H9 (cell line): Measurements from ENCODE around the gene ULBP3. TPM values are rescaled to one million over a fixed set of nuclear protein-coding genes. Genes with fewer than 3 reads are reported as not detected.
"Not testable (repeated sequence)": the region's sequence is repeated elsewhere in the genome, so short reads cannot be mapped to it uniquely, and the experiment has no call there.

ENCODE experiments used
- DNase-seq: peaks from one replicate; pipeline ENCODE4 v3.0.0-alpha.2; 2017
- H2AFZ ChIP-seq: one replicate; pipeline ENCODE4 v1.6.1; 2013; ENCODE audit warnings: mild to moderate bottlenecking, low read length, control low read depth, moderate library complexity
- H2AK5ac ChIP-seq: 2 replicates; pipeline ENCODE4 v1.6.1; 2013; ENCODE audit warnings: low read length, control low read depth, mixed read lengths; ENCODE audit not compliant: insufficient read length
- H2BK120ac ChIP-seq: one replicate; pipeline ENCODE4 v1.6.1; 2013; ENCODE audit warnings: low read depth, mild to moderate bottlenecking, low read length, control low read depth, inconsistent platforms; ENCODE audit not compliant: poor library complexity, severe bottlenecking
- H2BK12ac ChIP-seq: 2 replicates; pipeline ENCODE4 v1.6.1; 2013; ENCODE audit warnings: low read length, control low read depth, mixed read lengths, low read depth; ENCODE audit not compliant: insufficient read length
- H2BK15ac ChIP-seq: 2 replicates; pipeline ENCODE4 v1.6.1; 2013; ENCODE audit warnings: low read depth, low read length, control low read depth
- H2BK20ac ChIP-seq: one replicate; pipeline ENCODE4 v1.6.1; 2013; ENCODE audit warnings: low read depth, mild to moderate bottlenecking, low read length, control low read depth, inconsistent platforms; ENCODE audit not compliant: poor library complexity, severe bottlenecking
- H2BK5ac ChIP-seq: 2 replicates; pipeline ENCODE4 v1.6.1; 2013; ENCODE audit warnings: low read length, control low read depth, mixed read lengths; ENCODE audit not compliant: insufficient read length
- H3K14ac ChIP-seq: 2 replicates; pipeline ENCODE4 v1.6.1; 2013; ENCODE audit warnings: low read length, control low read depth; ENCODE audit not compliant: insufficient read depth
- H3K18ac ChIP-seq: 2 replicates; pipeline ENCODE4 v1.6.1; 2013; ENCODE audit warnings: low read depth, mild to moderate bottlenecking, mixed read lengths, low read length, control low read depth; ENCODE audit not compliant: insufficient read length
- H3K23ac ChIP-seq: 2 replicates; pipeline ENCODE4 v1.6.1; 2013; ENCODE audit warnings: low read length, control low read depth, mixed read lengths, low read depth; ENCODE audit not compliant: insufficient read length
- H3K23me2 ChIP-seq: 2 replicates; pipeline ENCODE4 v1.6.1; 2013; ENCODE audit warnings: low read depth, mild to moderate bottlenecking, mixed read lengths, low read length, control low read depth; ENCODE audit not compliant: insufficient read length, poor library complexity, severe bottlenecking
- H3K27ac ChIP-seq: 2 replicates; pipeline ENCODE4 v1.5.1; 2013; ENCODE audit warnings: low read length, control low read depth, mixed read lengths, low read depth; ENCODE audit not compliant: insufficient read length
- H3K27me3 ChIP-seq: 2 replicates; pipeline ENCODE4 v1.6.1; 2013; ENCODE audit warnings: low read length, control low read depth, inconsistent platforms; ENCODE audit not compliant: insufficient read depth
- H3K4ac ChIP-seq: 2 replicates; pipeline ENCODE4 v1.6.1; 2013; ENCODE audit warnings: low read depth, mild to moderate bottlenecking, control low read depth, inconsistent platforms, low read length, moderate library complexity
- H3K4me1 ChIP-seq: 2 replicates; pipeline ENCODE4 v1.6.1; 2013; ENCODE audit warnings: low read length, control low read depth, inconsistent platforms; ENCODE audit not compliant: insufficient read depth
- H3K4me2 ChIP-seq: 2 replicates; pipeline ENCODE4 v1.6.1; 2013; ENCODE audit warnings: low read length, control low read depth, mixed read lengths; ENCODE audit not compliant: insufficient read length, insufficient read depth
- H3K56ac ChIP-seq: 2 replicates; pipeline ENCODE4 v1.6.1; 2013; ENCODE audit warnings: low read depth, mild to moderate bottlenecking, mixed read lengths, low read length, control low read depth; ENCODE audit not compliant: insufficient read length
- H3K79me1 ChIP-seq: 2 replicates; pipeline ENCODE4 v1.6.1; 2013; ENCODE audit warnings: low read depth, mild to moderate bottlenecking, moderate library complexity, low read length, control low read depth, inconsistent platforms; ENCODE audit not compliant: insufficient read depth, poor library complexity, severe bottlenecking
- H3K79me2 ChIP-seq: 2 replicates; pipeline ENCODE4 v1.6.1; 2013; ENCODE audit warnings: low read length, control low read depth, inconsistent platforms; ENCODE audit not compliant: insufficient read depth
- H3K9ac ChIP-seq: 2 replicates; pipeline ENCODE4 v1.6.1; 2013; ENCODE audit warnings: low read length, control low read depth, mixed read lengths; ENCODE audit not compliant: insufficient read length; ENCODE audit errors: extremely low read depth
- H3K9me3 ChIP-seq: one replicate; pipeline ENCODE4 v1.6.1; 2013; ENCODE audit warnings: low read depth, low read length, inconsistent platforms; ENCODE audit not compliant: control insufficient read depth
- H3T11ph ChIP-seq: one replicate; pipeline ENCODE4 v1.6.1; 2013; ENCODE audit warnings: mild to moderate bottlenecking, low read length, control low read depth, inconsistent platforms
- H4K20me1 ChIP-seq: one replicate; pipeline ENCODE4 v1.6.1; 2013; ENCODE audit not compliant: control insufficient read depth, insufficient read length, insufficient read depth
- H4K5ac ChIP-seq: 2 replicates; pipeline ENCODE4 v1.6.1; 2013; ENCODE audit warnings: low read depth, mild to moderate bottlenecking, mixed read lengths, low read length, control low read depth; ENCODE audit not compliant: insufficient read length
- H4K8ac ChIP-seq: replicated peaks from 2 replicates; pipeline ENCODE4 v1.6.1; 2013; ENCODE audit warnings: low read length, control low read depth, mixed read lengths, low read depth; ENCODE audit not compliant: insufficient read length
- H4K91ac ChIP-seq: 2 replicates; pipeline ENCODE4 v1.6.1; 2013; ENCODE audit warnings: low read depth, mild to moderate bottlenecking, moderate library complexity, mixed read lengths, low read length, control low read depth; ENCODE audit not compliant: insufficient read length
- H3K27ac Mint-ChIP-seq, 3 experiments: 2 replicates in 2 of 3; 3 replicates in 1 of 3; pipeline ENCODE4 v1.8.0; 2020 to 2021; ENCODE audit warnings: mixed read lengths in 3 of 3, mild to moderate bottlenecking in 1 of 3, moderate library complexity in 1 of 3
- H3K27me3 Mint-ChIP-seq: 2 replicates; pipeline ENCODE4 v1.8.0; 2021; ENCODE audit warnings: low read depth, mild to moderate bottlenecking, moderate library complexity, mixed read lengths
- H3K36me3 Mint-ChIP-seq, 3 experiments: 2 replicates in 2 of 3; 3 replicates in 1 of 3; pipeline ENCODE4 v1.8.0; 2020 to 2021; ENCODE audit warnings: low read depth in 3 of 3, mixed read lengths in 3 of 3; ENCODE audit not compliant: insufficient read depth in 1 of 3
- H3K4me1 Mint-ChIP-seq, 2 experiments: 2 replicates each; pipeline ENCODE4 v1.8.0; 2020; ENCODE audit warnings: mixed read lengths in 2 of 2
- H3K4me3 Mint-ChIP-seq, 2 experiments: 2 replicates in 1 of 2; 3 replicates in 1 of 2; pipeline ENCODE4 v1.8.0; 2020 to 2021; ENCODE audit warnings: mild to moderate bottlenecking in 2 of 2, mixed read lengths in 2 of 2, moderate library complexity in 1 of 2
- H3K9me3 Mint-ChIP-seq, 2 experiments: 2 replicates in 1 of 2; 3 replicates in 1 of 2; pipeline ENCODE4 v1.8.0; 2020; ENCODE audit warnings: mild to moderate bottlenecking in 2 of 2, mixed read lengths in 2 of 2, moderate library complexity in 1 of 2
- WGBS: extraction: QIAGEN DNeasy Blood & Tissue Kit; methylation state at CpG from one replicate; pipeline ENCODE4 v1.1.7; 2013; ENCODE audit warnings: missing lambda C conversion rate, low lambda C conversion rate, mixed read lengths; ENCODE audit not compliant: insufficient read length; ENCODE audit errors: extremely low coverage; 5-methylcytosine and 5-hydroxymethylcytosine counted together
- total RNA-seq: library from RNA; stranded (reverse); gene quantifications from 2 replicates; pipeline ENCODE4 v1.2.1, GENCODE V29; 2021
- TF ChIP-seq, protein P1 (sequence below): fragments of 200-600 bp; sonication (generic); conservative IDR thresholded peaks from 3 replicates; pipeline ENCODE4 v1.8.0; 2021; ENCODE audit warnings: antibody characterized with exemption, mild to moderate bottlenecking

ULBP3 gene
- total RNA-seq, 1 experiment from 2014 or later, result 5.8 TPM

DNA sequence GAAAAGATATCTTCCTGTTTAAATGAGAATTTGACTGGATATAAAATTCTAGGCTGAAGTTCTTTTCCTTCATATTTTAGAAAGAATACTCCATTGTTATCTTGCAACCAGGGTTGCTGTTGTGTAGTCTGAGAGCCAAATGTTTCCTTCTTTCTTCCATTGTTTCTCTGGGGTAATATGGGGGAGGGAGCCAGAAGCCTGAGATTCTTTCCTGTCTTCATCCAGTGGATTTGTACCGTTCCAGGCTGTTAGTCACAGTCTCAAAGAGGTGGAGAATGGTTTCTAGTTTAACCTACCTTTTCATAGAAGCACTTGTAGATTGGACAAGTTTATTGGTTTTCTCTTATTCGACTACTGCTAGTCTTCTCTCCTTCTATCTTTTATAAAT lies 6.1 kb upstream of the ULBP3 start:
- Histone ChIP-seq H4K91ac (no peak overlapping the region), H2BK5ac (no peak overlapping the region), H3K4ac (no peak overlapping the region), H2BK120ac (no peak overlapping the region), H3K27ac (no peak overlapping the region), H3K14ac (no peak overlapping the region), H3K79me2 (no peaks in the 10 kb centered on the region), H2BK12ac (no peak overlapping the region), H3K23ac (no peak overlapping the region), H3K27me3 (no peaks in the 10 kb centered on the region), H4K8ac (no peak overlapping the region), H3K9ac (no peak overlapping the region), H3K56ac (no peak overlapping the region), H3K23me2 (no peaks in the 10 kb centered on the region), H3K4me1 (no peaks in the 10 kb centered on the region), H3K18ac (no peak overlapping the region), H4K5ac (no peak overlapping the region), H3K79me1 (no peaks in the 10 kb centered on the region), H3K4me2 (no peak overlapping the region), H2AFZ (no peak overlapping the region), H2BK15ac (no peak overlapping the region), H4K20me1 (no peaks in the 10 kb centered on the region), H3T11ph (no peak overlapping the region), H2AK5ac (no peak overlapping the region), H3K9me3 (no peaks in the 10 kb centered on the region), H2BK20ac (no peak overlapping the region)
- WGBS, result no CpG with 5 or more reads among the region's 2 CpGs
- Mint-ChIP-seq H3K27ac (no peak overlapping the region), H3K27me3 (peaks cover 14% of the 10 kb centered on the region), H3K4me3 (no peak overlapping the region), H3K9me3 (no peaks in the 10 kb centered on the region), H3K36me3 (no peaks in the 10 kb centered on the region), H3K4me1 (peaks cover 12 to 17% of the 10 kb centered on the region in 2 experiments)
- TF ChIP-seq, protein P1, sequence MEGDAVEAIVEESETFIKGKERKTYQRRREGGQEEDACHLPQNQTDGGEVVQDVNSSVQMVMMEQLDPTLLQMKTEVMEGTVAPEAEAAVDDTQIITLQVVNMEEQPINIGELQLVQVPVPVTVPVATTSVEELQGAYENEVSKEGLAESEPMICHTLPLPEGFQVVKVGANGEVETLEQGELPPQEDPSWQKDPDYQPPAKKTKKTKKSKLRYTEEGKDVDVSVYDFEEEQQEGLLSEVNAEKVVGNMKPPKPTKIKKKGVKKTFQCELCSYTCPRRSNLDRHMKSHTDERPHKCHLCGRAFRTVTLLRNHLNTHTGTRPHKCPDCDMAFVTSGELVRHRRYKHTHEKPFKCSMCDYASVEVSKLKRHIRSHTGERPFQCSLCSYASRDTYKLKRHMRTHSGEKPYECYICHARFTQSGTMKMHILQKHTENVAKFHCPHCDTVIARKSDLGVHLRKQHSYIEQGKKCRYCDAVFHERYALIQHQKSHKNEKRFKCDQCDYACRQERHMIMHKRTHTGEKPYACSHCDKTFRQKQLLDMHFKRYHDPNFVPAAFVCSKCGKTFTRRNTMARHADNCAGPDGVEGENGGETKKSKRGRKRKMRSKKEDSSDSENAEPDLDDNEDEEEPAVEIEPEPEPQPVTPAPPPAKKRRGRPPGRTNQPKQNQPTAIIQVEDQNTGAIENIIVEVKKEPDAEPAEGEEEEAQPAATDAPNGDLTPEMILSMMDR, result no peak
- DNase-seq, result no peak

DNA sequence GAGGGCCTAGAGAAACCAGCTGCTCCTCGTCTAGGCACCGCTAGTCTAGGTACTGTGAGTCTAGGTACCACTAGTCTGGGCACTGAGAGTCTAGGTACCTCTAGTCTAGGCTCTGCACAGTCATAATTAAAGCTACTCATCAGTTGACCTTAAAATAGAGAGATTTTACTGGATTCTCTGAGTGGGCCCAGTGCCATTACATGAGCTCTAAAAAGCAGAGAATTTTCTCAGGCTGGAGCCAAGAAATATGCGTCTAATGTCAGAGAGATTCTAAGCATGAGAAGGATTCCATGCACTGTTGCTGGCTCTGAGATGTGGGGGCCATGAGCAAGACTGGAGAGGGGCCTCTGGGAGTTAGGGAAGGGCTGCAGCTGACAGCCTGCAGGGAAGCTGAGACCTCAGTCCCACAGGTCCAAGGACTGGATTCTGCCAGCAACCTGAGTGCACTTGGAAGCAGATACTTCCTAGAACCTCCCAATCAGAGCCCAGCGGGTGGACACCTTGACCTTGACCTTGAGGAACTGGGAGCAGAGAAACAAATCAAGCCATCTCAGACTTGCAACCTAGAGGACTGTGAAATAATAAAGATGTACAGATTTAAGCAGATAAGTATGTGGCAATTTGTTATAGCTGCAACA lies 5.6 kb upstream of the ULBP3 start:
- Mint-ChIP-seq H3K4me1 (peaks cover 9 to 17% of the 10 kb centered on the region in 2 experiments), H3K27me3 (peaks cover 18% of the 10 kb centered on the region)
- H3K79me1 ChIP-seq, H3K14ac ChIP-seq, H3K9me3 Mint-ChIP-seq, H2BK15ac ChIP-seq, H2BK20ac ChIP-seq, H3K18ac ChIP-seq, H4K8ac ChIP-seq, H3K4me3 Mint-ChIP-seq, H3K4me1 ChIP-seq, H3K56ac ChIP-seq, H2BK12ac ChIP-seq, H3K36me3 Mint-ChIP-seq, H3K9ac ChIP-seq, H2AK5ac ChIP-seq, H4K91ac ChIP-seq, H3K4ac ChIP-seq, H2AFZ ChIP-seq, H3K27me3 ChIP-seq, H3K79me2 ChIP-seq, H2BK120ac ChIP-seq, H4K20me1 ChIP-seq, DNase-seq, H3T11ph ChIP-seq, H4K5ac ChIP-seq, H2BK5ac ChIP-seq, H3K4me2 ChIP-seq, H3K27ac ChIP-seq, H3K27ac Mint-ChIP-seq, H3K23ac ChIP-seq, H3K9me3 ChIP-seq, H3K23me2 ChIP-seq: not testable (repeated sequence)
- no CpG with 5 or more reads among the region's 4 CpGs for WGBS
